HL-60 (cell line): Measurements from ENCODE around the gene SMOC2.

Source experiments
- DNase-seq, 2 experiments: peaks; one replicate each; pipeline ENCODE4 v3.0.0-alpha.2; 2010 to 2020; ENCODE audit warnings: low read depth in 1 of 2, low spot score in 1 of 2
- H3K27ac ChIP-seq: fragments of 250-450 bp; sonication (Bioruptor Pico); replicated peaks from 2 replicates; pipeline ENCODE4 v1.5.1; 2020; ENCODE audit warnings: mild to moderate bottlenecking, moderate library complexity
- H3K27me3 ChIP-seq: fragments of 250-450 bp; sonication (Bioruptor Pico); 2 replicates; pipeline ENCODE4 v1.5.1; 2021; ENCODE audit warnings: mild to moderate bottlenecking, moderate library complexity; ENCODE audit not compliant: insufficient read depth, poor library complexity, severe bottlenecking
- H3K4me3 ChIP-seq: replicated peaks from 2 replicates; pipeline ENCODE4 v1.5.1; 2011; ENCODE audit warnings: mild to moderate bottlenecking, control low read depth, low read length; ENCODE audit not compliant: insufficient read depth
- CTCF ChIP-seq: IDR thresholded peaks from one replicate; pipeline ENCODE4 v1.5.1; 2011; ENCODE audit warnings: low read length, control low read depth, inconsistent platforms; ENCODE audit not compliant: insufficient read depth
- GABPA ChIP-seq: IDR thresholded peaks from 2 replicates; pipeline ENCODE4 v1.6.1; 2012; ENCODE audit warnings: low read depth
- POLR2AphosphoS5 ChIP-seq: IDR thresholded peaks from 2 replicates; pipeline ENCODE4 v1.6.1; 2012; ENCODE audit warnings: low read depth
- REST ChIP-seq: IDR thresholded peaks from 2 replicates; pipeline ENCODE4 v1.6.1; 2012; ENCODE audit warnings: low read depth; ENCODE audit not compliant: insufficient replicate concordance
- SPI1 ChIP-seq: IDR thresholded peaks from 2 replicates; pipeline ENCODE4 v1.6.1; 2012; ENCODE audit warnings: low read depth, mild to moderate bottlenecking, borderline replicate concordance

Gene SMOC2

GRCh38 chr6:168507730-168508129, 66.7 kb downstream of the SMOC2 start:
- H3K27ac ChIP-seq = no peak overlapping the region
- H3K4me3 ChIP-seq = no peak overlapping the region
- no peaks in the 10 kb centered on the region for H3K27me3 ChIP-seq
- no peak for DNase-seq
- TF ChIP-seq CTCF = no peak
- TF ChIP-seq POLR2AphosphoS5 = no peak
- no peak for TF ChIP-seq GABPA
- no peak for TF ChIP-seq SPI1

GRCh38 chr6:168508903-168509302, 67.9 kb downstream of the SMOC2 start:
- no peak for DNase-seq
- Histone ChIP-seq H3K4me3 (no peak overlapping the region), H3K27me3 (no peaks in the 10 kb centered on the region), H3K27ac (no peak overlapping the region)
- TF ChIP-seq REST (no peak), CTCF (no peak), GABPA (no peak), POLR2AphosphoS5 (no peak), SPI1 (no peak)

GRCh38 chr6:168513766-168514165, 72.8 kb downstream of the SMOC2 start:
- DNase-seq = no peak
- Histone ChIP-seq H3K4me3 (no peak overlapping the region), H3K27me3 (no peaks in the 10 kb centered on the region), H3K27ac (no peak overlapping the region)
- TF ChIP-seq SPI1 (no peak), CTCF (no peak), GABPA (no peak)

GRCh38 chr6:168514216-168514615, 73.2 kb downstream of the SMOC2 start:
- Histone ChIP-seq H3K27me3 (no peaks in the 10 kb centered on the region), H3K4me3 (no peak overlapping the region), H3K27ac (no peak overlapping the region)
- TF ChIP-seq GABPA (no peak), POLR2AphosphoS5 (no peak), REST (no peak), SPI1 (no peak), CTCF (no peak)
- DNase-seq = no peak
